HG03354 (cell line): Measurements from ENCODE around the gene PVRIG.
A peak's percentile ranks its signal among the peaks of the same experiment; 100 is the strongest.
"Not testable (repeated sequence)": the region's sequence is repeated elsewhere in the genome, so short reads cannot be mapped to it uniquely, and the experiment has no call there.

Source experiments
- ATAC-seq: cut with Tn5 transposase; IDR thresholded peaks from one replicate; pipeline ENCODE4 v1.9.1; 2021; ENCODE audit warnings: mild to moderate bottlenecking; ENCODE audit not compliant: unreplicated experiment, poor library complexity, severe bottlenecking

PVRIG gene

GRCh38 chr7:100219801-100220585, at the start of gene PVRIG:
PVRIG (plus strand) TSS chr7:100219949; CDS start chr7:100219971, 22 bp downstream.
- ATAC-seq = not testable (repeated sequence)

GRCh38 chr7:100170101-100170897, 49.5 kb upstream of the PVRIG start:
- no peak for ATAC-seq

DNA sequence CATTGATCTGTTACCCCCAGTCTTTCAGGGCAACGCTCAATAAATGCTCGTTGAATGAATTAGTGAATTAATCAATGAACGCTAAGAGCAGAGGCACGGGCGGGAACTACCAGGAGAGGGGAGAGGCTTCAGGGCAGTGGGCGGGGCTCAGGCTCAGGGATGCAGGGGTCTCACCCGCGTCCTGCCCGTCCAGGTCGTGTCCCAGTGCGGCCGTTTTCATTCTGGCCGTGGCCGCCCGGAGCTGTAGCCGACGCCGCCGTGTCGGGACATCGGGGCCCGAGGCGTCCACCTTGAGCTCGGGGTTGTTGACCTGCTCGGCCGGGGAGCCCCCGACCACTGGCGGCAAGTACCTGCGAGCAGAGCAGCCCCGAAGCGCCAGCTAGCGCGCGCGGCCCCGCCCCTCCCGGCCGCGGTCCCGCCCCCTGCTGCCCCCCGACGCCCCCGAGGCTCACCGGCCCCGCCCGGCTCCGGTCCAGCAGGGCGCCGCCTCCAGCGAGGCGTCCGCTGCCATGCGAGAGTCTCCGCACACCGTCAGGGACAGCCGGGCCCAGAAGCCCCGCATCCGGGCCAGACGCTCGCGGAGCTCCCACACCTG, 48.6 kb upstream of the PVRIG start:
- ATAC-seq = no peak

DNA sequence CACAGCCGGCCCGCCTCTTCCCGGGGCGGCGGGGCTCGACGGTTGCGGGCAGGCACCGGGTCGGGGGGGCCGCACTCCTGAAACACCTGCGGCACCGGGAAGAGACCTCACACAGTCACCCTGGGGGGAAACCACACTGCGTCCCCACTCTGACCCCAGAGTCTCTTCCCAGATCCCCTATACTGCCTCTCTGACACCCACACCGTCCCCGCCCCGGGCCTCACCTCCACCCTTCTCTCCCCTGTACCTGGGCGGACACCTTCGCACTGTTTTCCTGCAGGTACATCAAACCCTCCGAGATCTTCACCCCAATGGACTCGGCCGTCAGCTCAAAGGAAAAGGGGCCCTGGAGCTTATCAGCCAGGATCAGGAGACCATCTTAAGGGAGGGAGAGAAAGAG, 47.9 kb upstream of the PVRIG start:
- ATAC-seq = no peak

DNA sequence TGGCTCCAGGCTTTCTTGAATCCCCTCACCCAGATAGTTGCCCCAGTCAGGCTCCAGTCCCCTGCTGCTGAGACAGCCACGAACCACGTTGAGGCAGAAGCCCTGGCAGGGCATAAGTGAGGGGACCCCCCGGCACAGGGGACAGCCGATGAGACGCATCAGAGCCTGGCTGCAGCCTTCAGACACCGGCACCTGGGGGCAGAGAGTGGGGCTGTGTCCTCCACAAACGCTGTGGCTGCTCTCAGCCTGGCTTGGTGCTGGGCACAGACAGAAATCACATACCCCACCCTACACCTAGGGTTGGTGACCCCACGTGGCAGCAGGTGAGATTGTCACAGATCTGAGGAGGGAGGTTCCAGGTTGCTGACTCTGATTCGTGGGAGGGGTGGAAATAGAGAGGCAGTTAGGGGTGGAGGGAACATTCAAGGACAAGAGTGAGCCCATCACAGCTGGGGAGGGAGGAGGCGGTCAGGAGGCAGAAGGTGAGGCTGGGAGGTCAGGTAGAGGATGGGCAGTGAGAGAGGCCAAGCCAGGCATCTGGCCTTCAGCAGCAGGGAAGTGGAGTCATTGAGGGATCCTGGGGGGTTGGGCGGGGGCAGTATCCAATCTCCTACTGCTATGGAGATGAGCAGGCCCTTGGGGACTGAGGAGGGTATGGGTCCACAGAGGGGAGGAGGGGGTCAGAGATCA, 45.8 kb upstream of the PVRIG start:
- no peak for ATAC-seq

GRCh38 chr7:100174582-100174981, 45.2 kb upstream of the PVRIG start:
- ATAC-seq = no peak

GRCh38 chr7:100175296-100175935, 44.3 kb upstream of the PVRIG start:
- ATAC-seq = no peak

- no peak for ATAC-seq
Measured at GRCh38 chr7:100176096-100177044, 43.4 kb upstream of the PVRIG start.

GRCh38 chr7:100177045-100178001, 42.4 kb upstream of the PVRIG start, which contains the start of the genes GPC2 and STAG3:
GPC2 (minus strand) TSS chr7:100177381; CDS start chr7:100177199, 182 bp downstream.
STAG3 (plus strand) TSS chr7:100177918; CDS start chr7:100180557, 2,639 bp downstream.
- ATAC-seq = peak; percentile 89

DNA sequence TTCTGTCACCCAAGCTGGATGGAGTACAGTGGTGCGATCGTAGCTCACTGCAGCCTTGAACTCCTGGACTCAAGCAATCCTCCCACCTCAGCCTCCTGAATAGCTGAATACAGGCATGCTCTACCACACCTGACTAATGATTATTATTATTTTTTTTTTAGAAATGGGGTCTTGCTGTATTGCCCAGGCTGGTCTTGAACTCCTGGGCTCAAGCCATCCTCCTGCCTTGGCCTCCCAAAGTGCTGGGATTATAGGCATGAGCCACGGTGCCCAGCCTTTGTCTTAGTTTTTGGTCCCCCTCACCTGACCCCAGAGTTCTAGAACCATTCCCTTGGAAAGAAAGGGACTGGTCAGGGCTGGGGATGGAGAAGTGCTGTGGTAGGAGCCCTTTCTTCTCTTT, 39.7 kb upstream of the PVRIG start:
- not testable (repeated sequence) for ATAC-seq

- ATAC-seq = not testable (repeated sequence)
Measured at GRCh38 chr7:100182616-100183015, 37.1 kb upstream of the PVRIG start.

GRCh38 chr7:100183090-100183489, 36.7 kb upstream of the PVRIG start:
- not testable (repeated sequence) for ATAC-seq

DNA sequence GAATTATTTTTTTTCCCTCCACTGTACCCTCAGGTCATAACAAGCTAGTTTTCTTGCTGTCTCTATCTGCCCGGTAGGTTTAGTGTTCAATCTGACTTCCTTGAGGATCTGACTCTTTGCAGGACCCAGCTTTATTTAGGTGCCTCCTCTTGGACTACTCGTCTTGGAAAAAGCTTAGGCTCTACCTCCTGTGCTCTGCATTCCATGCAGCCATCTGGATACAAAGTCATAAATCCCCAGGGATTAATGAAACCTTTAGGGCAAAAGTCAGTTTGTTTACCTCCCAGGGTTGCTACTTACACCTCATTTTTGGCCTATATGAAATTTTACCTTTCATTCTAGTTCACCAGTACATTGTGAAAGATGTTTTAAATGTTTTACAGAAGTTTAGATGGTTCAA, 34.0 kb upstream of the PVRIG start:
- no peak for ATAC-seq

DNA sequence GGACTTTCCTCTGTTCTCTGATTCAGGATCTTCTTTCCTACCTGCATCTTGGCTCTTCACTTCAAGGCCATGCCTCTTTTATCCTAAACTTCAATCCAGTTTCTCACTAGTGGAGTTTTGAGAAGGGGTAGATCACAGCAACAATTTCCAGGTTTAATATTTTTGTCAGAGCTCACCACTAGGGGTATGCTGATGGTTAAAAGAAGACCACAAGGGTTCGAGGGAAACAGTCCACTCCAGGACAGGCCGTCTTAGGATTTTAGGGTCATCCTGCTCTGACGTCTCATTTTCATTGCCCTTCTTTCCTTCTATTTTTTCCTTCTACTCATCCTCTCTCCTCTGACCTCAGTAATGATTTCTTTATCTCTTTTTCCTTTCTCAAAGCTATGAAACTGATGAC, 30.7 kb upstream of the PVRIG start:
- ATAC-seq = no peak

- peak; percentile 47 for ATAC-seq
Measured at GRCh38 chr7:100190048-100190711, 29.6 kb upstream of the PVRIG start.

DNA sequence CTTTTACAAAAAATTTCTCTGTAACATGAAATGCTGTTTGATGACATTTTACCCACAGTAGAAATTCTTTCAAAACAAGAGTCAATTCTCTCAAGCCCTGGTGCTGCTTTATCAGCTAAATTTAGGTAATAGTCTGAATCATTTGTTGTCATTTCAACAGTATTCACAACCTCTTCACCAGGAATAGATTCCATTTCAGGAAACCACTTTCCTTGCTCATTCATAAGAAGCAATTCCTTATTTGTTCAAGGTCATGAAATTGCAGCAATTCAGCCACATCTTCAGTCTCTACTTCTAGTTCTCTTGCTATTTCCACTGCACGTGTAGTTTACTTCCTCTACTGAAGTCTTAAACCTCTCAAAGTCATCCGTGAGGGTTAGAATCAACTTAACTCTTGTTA, 28.0 kb upstream of the PVRIG start:
- ATAC-seq = no peak
